Breast epithelium (tissue), 4 donors: ENCODE results near the gene GPR139. TPM values are rescaled to one million over a fixed set of nuclear protein-coding genes. Genes with fewer than 3 reads are reported as not detected.
A peak's percentile ranks its signal among the peaks of the same experiment; 100 is the strongest.

ENCODE experiments used
- DNase-seq, 2 donors: peaks; one replicate each; pipeline ENCODE4 v3.0.0-alpha.2; 2019; ENCODE audit warnings: low spot score in 2 of 2
- H3K27ac ChIP-seq, 2 donors: fragments of 200-600 bp; sonication (generic) in 1 of 2; one replicate each; pipeline ENCODE4 v1.5.1; 2016 to 2019; ENCODE audit warnings: mild to moderate bottlenecking in 1 of 2
- H3K27me3 ChIP-seq, 2 donors: fragments of 200-600 bp; sonication (generic) in 1 of 2; one replicate each; pipeline versions ENCODE4 v1.5.1 to v1.6.0; 2017 to 2019; ENCODE audit warnings: control low read depth in 1 of 2, mild to moderate bottlenecking in 1 of 2
- H3K36me3 ChIP-seq: fragments of 200-600 bp; one replicate; pipeline ENCODE4 v1.5.1; 2019
- H3K4me1 ChIP-seq, 2 donors: fragments of 200-600 bp; sonication (generic); one replicate each; pipeline ENCODE4 v1.5.1; 2016 to 2019; ENCODE audit warnings: control low read depth in 1 of 2
- H3K4me3 ChIP-seq, 3 donors: fragments of 200-600 bp; sonication (generic); 1 replicate in 2 of 3; 2 replicates in 1 of 3; pipeline ENCODE4 v1.5.1; 2016 to 2019; ENCODE audit warnings: mild to moderate bottlenecking in 3 of 3, moderate library complexity in 2 of 3
- H3K9me3 ChIP-seq, 2 donors: fragments of 200-600 bp; sonication (generic) in 1 of 2; one replicate each; pipeline ENCODE4 v1.5.1; 2016 to 2019; ENCODE audit warnings: control low read depth in 1 of 2
- CTCF ChIP-seq, 3 donors: fragments of 450-650 bp; IDR thresholded peaks; one replicate each; pipeline ENCODE4 v1.5.1; 2016 to 2017; ENCODE audit warnings: antibody characterized with exemption in 3 of 3, mild to moderate bottlenecking in 3 of 3, moderate library complexity in 3 of 3
- POLR2A ChIP-seq: fragments of 450-650 bp; IDR thresholded peaks from one replicate; pipeline ENCODE4 v1.6.1; 2016; ENCODE audit warnings: antibody characterized with exemption, mild to moderate bottlenecking, moderate library complexity
- POLR2AphosphoS5 ChIP-seq, 3 donors: sonication (generic); formaldehyde crosslinking; IDR thresholded peaks; one replicate each; pipeline ENCODE4 v1.6.1; 2017; ENCODE audit warnings: antibody characterized with exemption in 3 of 3
- intact Hi-C: fragments of 100-400 bp; cut with DNase I; formaldehyde crosslinking; loops from one replicate; pipeline ENCODE4 v1.15.1; 2023; ENCODE audit warnings: low total_unique reads
- total RNA-seq, 3 donors: library from RNA; depleted of rRNA; stranded (reverse); fragments of >200 nt; gene quantifications; one replicate each; pipeline ENCODE4 v1.1.0, GENCODE V29; 2016

The GPR139 gene
- total RNA-seq: not detected

- no peak for TF ChIP-seq POLR2A
- no peak for TF ChIP-seq POLR2AphosphoS5 (IDR thresholded peaks at IDR 0.05)
- no peak for TF ChIP-seq CTCF (IDR thresholded peaks at IDR 0.05)
- Histone ChIP-seq H3K27me3 (peaks cover 0 to 47% of the 10 kb centered on the region in 2 donors), H3K4me3 (peak within 1 kb of the TSS in 2 of 3 donors; percentile 22 to 56), H3K36me3 (no peaks in the 10 kb centered on the region), H3K27ac (no peak within 1 kb of the TSS), H3K4me1 (no peaks in the 10 kb centered on the region), H3K9me3 (no peaks in the 10 kb centered on the region)
- intact Hi-C loops: no loop called here
- DNase-seq: no peak
Measured at GRCh38 chr16:20073203-20074098, at the start of gene GPR139. Gene GPR139 (minus strand): TSS chr16:20073890. CDS start chr16:20073616, 274 bp downstream.

DNA sequence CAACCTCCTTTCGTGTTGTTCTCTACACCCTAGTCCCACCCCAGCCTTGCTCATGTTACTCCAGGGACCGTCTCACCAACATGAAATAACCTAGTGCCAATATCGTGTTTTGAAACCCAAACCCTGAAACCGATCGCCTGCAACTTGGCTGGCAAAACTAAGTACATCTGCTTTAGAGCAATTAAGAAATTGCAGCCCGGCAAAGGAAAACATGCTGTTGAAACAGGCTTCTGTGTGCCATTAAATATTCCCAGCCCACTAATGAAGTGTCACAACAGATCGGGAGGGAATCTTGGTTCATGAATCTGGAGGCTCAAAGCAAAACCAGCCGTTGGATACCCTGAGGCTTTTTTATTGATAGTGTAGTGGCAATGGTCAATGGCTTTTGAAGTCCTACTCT lies 48.3 kb upstream of the GPR139 start:
- Histone ChIP-seq H3K36me3 (no peaks in the 10 kb centered on the region), H3K4me1 (no peaks in the 10 kb centered on the region), H3K27ac (no peak overlapping the region), H3K4me3 (no peak overlapping the region), H3K27me3 (peaks cover 0 to 4% of the 10 kb centered on the region in 2 donors), H3K9me3 (peaks cover 9 to 11% of the 10 kb centered on the region in 2 donors)
- no peak for DNase-seq
- intact Hi-C loops: no loop called here
- TF ChIP-seq CTCF (IDR thresholded peaks at IDR 0.05) (no peak), POLR2AphosphoS5 (IDR thresholded peaks at IDR 0.05) (no peak), POLR2A (no peak)

DNA sequence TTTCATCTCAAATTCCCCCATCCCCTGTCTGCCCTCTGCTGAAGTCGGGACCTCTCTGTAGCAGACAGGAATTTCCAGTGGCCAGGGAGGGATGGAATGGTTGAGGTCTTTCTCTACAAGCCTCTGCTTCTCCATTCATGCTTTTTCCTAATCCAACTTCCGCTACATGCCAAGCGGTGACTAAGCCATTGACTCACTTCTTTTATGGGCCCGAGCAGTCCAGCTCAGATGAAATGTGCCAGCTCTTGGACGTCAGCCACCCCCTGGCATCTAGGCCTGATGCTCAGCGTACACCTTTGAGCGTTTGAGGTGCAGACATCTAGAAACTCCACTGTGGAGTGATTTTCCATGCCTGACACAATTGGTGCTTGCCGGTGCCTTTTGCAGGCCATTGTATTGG lies 40.7 kb upstream of the GPR139 start:
- Histone ChIP-seq H3K9me3 (no peaks in the 10 kb centered on the region), H3K36me3 (no peaks in the 10 kb centered on the region), H3K27ac (no peak overlapping the region), H3K4me3 (no peak overlapping the region), H3K27me3 (no peaks in the 10 kb centered on the region), H3K4me1 (no peaks in the 10 kb centered on the region)
- TF ChIP-seq CTCF (IDR thresholded peaks at IDR 0.05) (no peak), POLR2AphosphoS5 (IDR thresholded peaks at IDR 0.05) (no peak), POLR2A (no peak)
- DNase-seq: peak in 1 of 2 donors; percentile 56
- intact Hi-C loops: no loop called here

GRCh38 chr16:20111143-20111542 lies 37.5 kb upstream of the GPR139 start:
- H3K4me3 ChIP-seq: no peak overlapping the region
- no peaks in the 10 kb centered on the region for H3K36me3 ChIP-seq
- no peaks in the 10 kb centered on the region for H3K4me1 ChIP-seq
- H3K27me3 ChIP-seq: no peaks in the 10 kb centered on the region
- H3K27ac ChIP-seq: no peak overlapping the region
- DNase-seq: no peak
- no peaks in the 10 kb centered on the region for H3K9me3 ChIP-seq
- intact Hi-C loops: no loop called here
- no peak for TF ChIP-seq POLR2A
- no peak for TF ChIP-seq CTCF (IDR thresholded peaks at IDR 0.05)
- no peak for TF ChIP-seq POLR2AphosphoS5 (IDR thresholded peaks at IDR 0.05)

- no peak for DNase-seq
- H3K27ac ChIP-seq: no peak overlapping the region
- no peaks in the 10 kb centered on the region for H3K36me3 ChIP-seq
- TF ChIP-seq CTCF (IDR thresholded peaks at IDR 0.05) (no peak), POLR2A (no peak), POLR2AphosphoS5 (IDR thresholded peaks at IDR 0.05) (no peak)
- no peaks in the 10 kb centered on the region for H3K4me1 ChIP-seq
- no peak overlapping the region for H3K4me3 ChIP-seq
- intact Hi-C loops: no loop called here
- H3K9me3 ChIP-seq: no peaks in the 10 kb centered on the region
- no peaks in the 10 kb centered on the region for H3K27me3 ChIP-seq
Measured at GRCh38 chr16:20107083-20107482, 33.4 kb upstream of the GPR139 start.
